Lung (tissue), 12 donors: Measurements from ENCODE around the gene UBR2. TPM values are rescaled to one million over a fixed set of nuclear protein-coding genes. Genes with fewer than 3 reads are reported as not detected.

Source experiments
- ATAC-seq: fragments of 200-7000 bp; cut with Tn5 transposase; one replicate; pipeline ENCODE4 v1.9.1; 2020; ENCODE audit warnings: moderate number of reproducible peaks; ENCODE audit not compliant: insufficient read depth, low FRiP score
- DNase-seq, 3 donors: peaks; one replicate each; pipeline ENCODE4 v3.0.0-alpha.2; 2013 to 2017
- H3K27ac ChIP-seq, 2 donors: one replicate each; pipeline ENCODE4 v1.5.1; 2013; ENCODE audit warnings: mild to moderate bottlenecking in 2 of 2, moderate library complexity in 2 of 2, control low read depth in 1 of 2, inconsistent platforms in 1 of 2, low read depth in 1 of 2, low read length in 1 of 2
- H3K27me3 ChIP-seq, 3 donors: one replicate each; pipeline ENCODE4 v1.5.1; 2013; ENCODE audit warnings: low read length in 2 of 3; ENCODE audit not compliant: control insufficient read depth in 3 of 3, insufficient read depth in 3 of 3
- H3K36me3 ChIP-seq, 4 donors: one replicate each; pipeline ENCODE4 v1.5.1; 2013; ENCODE audit warnings: low read length in 4 of 4, mild to moderate bottlenecking in 1 of 4, moderate library complexity in 1 of 4; ENCODE audit not compliant: control insufficient read depth in 4 of 4, insufficient read depth in 4 of 4
- H3K4me1 ChIP-seq, 5 donors: one replicate each; pipeline ENCODE4 v1.5.1; 2013; ENCODE audit warnings: low read length in 5 of 5, mild to moderate bottlenecking in 2 of 5, moderate library complexity in 1 of 5; ENCODE audit not compliant: control insufficient read depth in 5 of 5, insufficient read depth in 5 of 5
- H3K4me3 ChIP-seq: one replicate; pipeline ENCODE4 v1.5.1; 2013; ENCODE audit warnings: mild to moderate bottlenecking, control low read depth, moderate library complexity
- H3K9ac ChIP-seq, 2 donors: one replicate each; pipeline ENCODE4 v1.5.1; 2013; ENCODE audit warnings: low read length in 2 of 2, control low read depth in 1 of 2; ENCODE audit not compliant: insufficient read depth in 1 of 2
- H3K9me3 ChIP-seq, 4 donors: one replicate each; pipeline ENCODE4 v1.5.1; 2013; ENCODE audit warnings: low read length in 3 of 4, mild to moderate bottlenecking in 1 of 4, moderate library complexity in 1 of 4; ENCODE audit not compliant: control insufficient read depth in 4 of 4, insufficient read depth in 3 of 4
- CTCF ChIP-seq: IDR thresholded peaks from 2 replicates; pipeline ENCODE4 v1.5.1; 2012; ENCODE audit warnings: mild to moderate bottlenecking; ENCODE audit errors: control extremely low read depth, extremely low read depth
- WGBS, 2 donors: extraction: QIAGEN DNeasy Blood & Tissue Kit; methylation state at CpG; one replicate each; pipeline ENCODE4 v1.1.7; 2013; 5-methylcytosine and 5-hydroxymethylcytosine counted together
- polyA plus RNA-seq, 2 donors: library from polyadenylated mRNA; stranded (reverse); fragments of 200-250 nt; gene quantifications; one replicate each; pipeline ENCODE4 v1.2.1, GENCODE V29; 2013
- total RNA-seq, 2 donors: library from RNA; depleted of rRNA in 1 of 2; stranded (reverse); fragments of >200 nt in 1 of 2; gene quantifications; one replicate each; pipeline ENCODE4 v1.2.1, GENCODE V29; 2014 to 2021
- donor health status: control.
- donor health status: control.
- donor health status: Bipolar disorder and iron deficiency.
- donor health status: healthy.
- donor health status: DM: yes; HTN: yes; CAD: no.

UBR2 gene
- total and polyA plus RNA-seq, 4 donors, result 8.4 to 45.4 (median 19.0) TPM

- 95 to 100% methylated on average over 2 of the region's 2 CpGs for WGBS, 2 donors
- H3K9ac ChIP-seq, result no peak overlapping the region
- H3K27me3 ChIP-seq, result no peaks in the 10 kb centered on the region
- no peaks in the 10 kb centered on the region for H3K9me3 ChIP-seq
- no peak overlapping the region for H3K4me3 ChIP-seq
- DNase-seq (no peak), ATAC-seq (no peak)
- H3K4me1 ChIP-seq, result peaks cover 0 to 10% (median 6%) of the 10 kb centered on the region in 5 donors
- H3K27ac ChIP-seq, result no peak overlapping the region
- TF ChIP-seq CTCF, result no peak
- peaks cover 10 to 20% (median 13%) of the 10 kb centered on the region in 4 donors for H3K36me3 ChIP-seq
Observed at GRCh38 chr6:42628604-42629003, 64.8 kb downstream of the UBR2 start.

- WGBS, 2 donors, result 78 to 82% methylated on average over 5 of the region's 5 CpGs
- ATAC-seq (no peak), DNase-seq (no peak)
- no peak overlapping the region for H3K9ac ChIP-seq
- H3K27ac ChIP-seq, result no peak overlapping the region
- no peaks in the 10 kb centered on the region for H3K27me3 ChIP-seq
- peaks cover 9 to 20% (median 17%) of the 10 kb centered on the region in 4 donors for H3K36me3 ChIP-seq
- TF ChIP-seq CTCF, result no peak
- no peaks in the 10 kb centered on the region for H3K9me3 ChIP-seq
- H3K4me3 ChIP-seq, result no peak overlapping the region
- H3K4me1 ChIP-seq, result peaks cover 0 to 10% (median 6%) of the 10 kb centered on the region in 5 donors
Observed at GRCh38 chr6:42629845-42630244, 66.0 kb downstream of the UBR2 start.

GRCh38 chr6:42637681-42638080 lies 73.9 kb downstream of the UBR2 start:
- no peaks in the 10 kb centered on the region for H3K27me3 ChIP-seq
- H3K27ac ChIP-seq, result no peak overlapping the region
- H3K36me3 ChIP-seq, result peaks cover 23 to 40% (median 33%) of the 10 kb centered on the region in 4 donors
- TF ChIP-seq CTCF, result no peak
- DNase-seq, result no peak
- no peaks in the 10 kb centered on the region for H3K9me3 ChIP-seq
- no peak overlapping the region for H3K9ac ChIP-seq
- no peak for ATAC-seq
- H3K4me3 ChIP-seq, result no peak overlapping the region
- 97 to 100% methylated on average over 3 of the region's 3 CpGs for WGBS, 2 donors
- H3K4me1 ChIP-seq, result no peaks in the 10 kb centered on the region

- H3K27ac ChIP-seq, result no peak overlapping the region
- ATAC-seq, result no peak
Observed at GRCh38 chr6:42642794-42643193, 79.0 kb downstream of the UBR2 start.

More at GRCh38 chr6:42642794-42643193, 79.0 kb downstream of the UBR2 start:
- no peaks in the 10 kb centered on the region for H3K4me1 ChIP-seq
- no peaks in the 10 kb centered on the region for H3K27me3 ChIP-seq
- WGBS, 2 donors, result 73 to 86% methylated on average over 5 of the region's 5 CpGs
- DNase-seq, result no peak
- no peak for TF ChIP-seq CTCF
- no peaks in the 10 kb centered on the region for H3K9me3 ChIP-seq
- no peak overlapping the region for H3K9ac ChIP-seq
- peaks cover 13 to 39% (median 25%) of the 10 kb centered on the region in 4 donors for H3K36me3 ChIP-seq
- no peak overlapping the region for H3K4me3 ChIP-seq
